NCI-H524 (cell line): ENCODE measurements around the gene SPIRE2.
"Not testable (repeated sequence)": the region's sequence is repeated elsewhere in the genome, so short reads cannot be mapped to it uniquely, and the experiment has no call there.

ENCODE experiments used
- DNase-seq, 2 experiments: peaks; one replicate each; lab custom pipeline; 2025; lab: John Stamatoyannopoulos, UW

Gene SPIRE2

GRCh38 chr16:89811321-89811720 lies 17.0 kb upstream of the SPIRE2 start:
- no peak for DNase-seq

- no peak for DNase-seq
Measured at GRCh38 chr16:89815639-89816348, 12.5 kb upstream of the SPIRE2 start.

GRCh38 chr16:89818851-89819403 lies 9.3 kb upstream of the SPIRE2 start:
- DNase-seq, result not testable (repeated sequence)

- not testable (repeated sequence) for DNase-seq
Measured at GRCh38 chr16:89819448-89819847, 8.8 kb upstream of the SPIRE2 start.

- DNase-seq, result no peak
Measured at GRCh38 chr16:89821438-89822187, 6.7 kb upstream of the SPIRE2 start.

GRCh38 chr16:89822188-89823086 lies 5.8 kb upstream of the SPIRE2 start:
- peak in 1 of 2 experiments; percentile 55 for DNase-seq

- DNase-seq, result no peak
Measured at GRCh38 chr16:89823087-89823823, 5.0 kb upstream of the SPIRE2 start.

- not testable (repeated sequence) for DNase-seq
Measured at GRCh38 chr16:89823824-89824148, 4.5 kb upstream of the SPIRE2 start.

- no peak for DNase-seq
Measured at GRCh38 chr16:89826531-89827382, 1.5 kb upstream of the SPIRE2 start.

GRCh38 chr16:89827383-89828198 lies 684 bp upstream of the SPIRE2 start:
- peak in 1 of 2 experiments; percentile 49 for DNase-seq

- no peak for DNase-seq
Measured at GRCh38 chr16:89828870-89829629, 775 bp downstream of the SPIRE2 start.

- no peak for DNase-seq
Measured at GRCh38 chr16:89829630-89830437, 1.6 kb downstream of the SPIRE2 start.

GRCh38 chr16:89831810-89832328 lies 3.6 kb downstream of the SPIRE2 start:
- peak; percentile 76 to 88 for DNase-seq

- not testable (repeated sequence) for DNase-seq
Measured at GRCh38 chr16:89833664-89834363, 5.5 kb downstream of the SPIRE2 start.

GRCh38 chr16:89834813-89835363 lies 6.6 kb downstream of the SPIRE2 start:
- DNase-seq, result not testable (repeated sequence)

GRCh38 chr16:89836484-89836883 lies 8.2 kb downstream of the SPIRE2 start:
- not testable (repeated sequence) for DNase-seq
